ENCODE measurements around the gene TALDO1.
"Not testable (repeated sequence)": the region's sequence is repeated elsewhere in the genome, so short reads cannot be mapped to it uniquely, and the experiment has no call there.

DNA sequence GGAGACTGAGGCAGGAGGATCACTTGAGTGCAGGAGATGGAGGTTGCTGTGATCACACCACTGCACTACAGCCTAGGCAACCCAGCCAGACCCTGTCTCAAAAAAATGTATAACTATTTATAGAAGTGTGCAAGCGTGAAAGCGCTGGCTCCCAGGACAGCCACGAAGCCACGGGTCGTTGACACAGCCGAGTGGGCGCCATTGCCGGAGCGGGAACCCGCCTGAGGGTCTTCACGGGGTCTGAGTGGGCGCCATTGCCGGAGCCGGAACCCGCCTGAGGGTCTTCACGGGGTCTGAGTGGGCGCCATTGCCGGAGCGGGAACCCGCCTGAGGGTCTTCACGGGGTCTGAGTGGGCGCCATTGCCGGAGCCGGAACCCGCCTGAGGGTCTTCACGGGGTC lies 12.7 kb upstream of the TALDO1 start:
- TF ChIP-seq, protein P1, sequence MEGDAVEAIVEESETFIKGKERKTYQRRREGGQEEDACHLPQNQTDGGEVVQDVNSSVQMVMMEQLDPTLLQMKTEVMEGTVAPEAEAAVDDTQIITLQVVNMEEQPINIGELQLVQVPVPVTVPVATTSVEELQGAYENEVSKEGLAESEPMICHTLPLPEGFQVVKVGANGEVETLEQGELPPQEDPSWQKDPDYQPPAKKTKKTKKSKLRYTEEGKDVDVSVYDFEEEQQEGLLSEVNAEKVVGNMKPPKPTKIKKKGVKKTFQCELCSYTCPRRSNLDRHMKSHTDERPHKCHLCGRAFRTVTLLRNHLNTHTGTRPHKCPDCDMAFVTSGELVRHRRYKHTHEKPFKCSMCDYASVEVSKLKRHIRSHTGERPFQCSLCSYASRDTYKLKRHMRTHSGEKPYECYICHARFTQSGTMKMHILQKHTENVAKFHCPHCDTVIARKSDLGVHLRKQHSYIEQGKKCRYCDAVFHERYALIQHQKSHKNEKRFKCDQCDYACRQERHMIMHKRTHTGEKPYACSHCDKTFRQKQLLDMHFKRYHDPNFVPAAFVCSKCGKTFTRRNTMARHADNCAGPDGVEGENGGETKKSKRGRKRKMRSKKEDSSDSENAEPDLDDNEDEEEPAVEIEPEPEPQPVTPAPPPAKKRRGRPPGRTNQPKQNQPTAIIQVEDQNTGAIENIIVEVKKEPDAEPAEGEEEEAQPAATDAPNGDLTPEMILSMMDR (IDR thresholded peaks at IDR 0.05): not testable (repeated sequence)
- not testable (repeated sequence) for TF ChIP-seq POLR2AphosphoS5, POLR2A (IDR thresholded peaks at IDR 0.05)

All from prostate gland (tissue), 2 donors.